Measurements from ENCODE around the gene NTM. TPM values are rescaled to one million over a fixed set of nuclear protein-coding genes. Genes with fewer than 3 reads are reported as not detected.

Gene NTM
- total RNA-seq, 1 experiment from 2014 or later, result not detected

DNA sequence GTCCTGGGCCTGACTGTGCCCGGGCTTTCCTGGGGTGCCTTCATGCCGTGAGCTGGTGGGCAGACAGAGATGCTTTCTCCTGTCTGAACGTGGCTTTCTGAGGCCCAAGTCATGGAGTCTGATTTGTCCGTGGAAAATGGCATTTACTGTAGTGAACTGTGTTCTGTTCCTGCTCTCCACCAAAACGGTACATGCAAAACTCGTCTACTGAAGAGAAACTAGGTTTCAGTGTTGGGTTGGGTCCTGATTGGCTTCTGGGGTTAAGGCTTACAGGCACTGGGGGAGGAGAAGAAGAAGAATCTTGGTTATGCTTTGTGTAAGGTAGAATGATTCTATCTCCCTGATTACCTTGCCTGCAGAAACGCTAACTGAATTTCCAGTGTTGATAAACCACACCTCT is 541.7 kb downstream of the NTM start:
- no peak overlapping the region for H3K27ac ChIP-seq (ENCODE audit: low read depth, low read length)
- POLR2A ChIA-PET, result no interaction called here
- no peaks in the 10 kb centered on the region for H3K36me3 ChIP-seq (ENCODE audit: control insufficient read depth in 1 of 2, insufficient read depth in 2 of 2, low read length in 2 of 2)
- no peak overlapping the region for H3K9ac ChIP-seq (ENCODE audit: low read length)
- no peak for ATAC-seq
- H3K9me3 ChIP-seq (ENCODE audit: control insufficient read depth in 1 of 2, insufficient read depth in 1 of 2, low read depth in 1 of 2, low read length in 2 of 2), result peaks cover 0 to 12% of the 10 kb centered on the region in 2 experiments; a peak in 1 of 4 replicates
- no peak overlapping the region for H2AFZ ChIP-seq (ENCODE audit: low read depth, low read length, poor library complexity, severe bottlenecking)
- no peak for TF ChIP-seq CBX3 (IDR thresholded peaks at IDR 0.05; ENCODE audit: low read depth)
- TF ChIP-seq, protein P1, sequence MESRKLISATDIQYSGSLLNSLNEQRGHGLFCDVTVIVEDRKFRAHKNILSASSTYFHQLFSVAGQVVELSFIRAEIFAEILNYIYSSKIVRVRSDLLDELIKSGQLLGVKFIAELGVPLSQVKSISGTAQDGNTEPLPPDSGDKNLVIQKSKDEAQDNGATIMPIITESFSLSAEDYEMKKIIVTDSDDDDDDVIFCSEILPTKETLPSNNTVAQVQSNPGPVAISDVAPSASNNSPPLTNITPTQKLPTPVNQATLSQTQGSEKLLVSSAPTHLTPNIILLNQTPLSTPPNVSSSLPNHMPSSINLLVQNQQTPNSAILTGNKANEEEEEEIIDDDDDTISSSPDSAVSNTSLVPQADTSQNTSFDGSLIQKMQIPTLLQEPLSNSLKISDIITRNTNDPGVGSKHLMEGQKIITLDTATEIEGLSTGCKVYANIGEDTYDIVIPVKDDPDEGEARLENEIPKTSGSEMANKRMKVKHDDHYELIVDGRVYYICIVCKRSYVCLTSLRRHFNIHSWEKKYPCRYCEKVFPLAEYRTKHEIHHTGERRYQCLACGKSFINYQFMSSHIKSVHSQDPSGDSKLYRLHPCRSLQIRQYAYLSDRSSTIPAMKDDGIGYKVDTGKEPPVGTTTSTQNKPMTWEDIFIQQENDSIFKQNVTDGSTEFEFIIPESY (IDR thresholded peaks at IDR 0.05; ENCODE audit: extremely low read depth, insufficient replicate concordance, low read length), result no peak
- no peak for TF ChIP-seq ELF1 (IDR thresholded peaks at IDR 0.05; ENCODE audit: borderline replicate concordance, low read depth)
- TF ChIP-seq SIN3A (IDR thresholded peaks at IDR 0.05; ENCODE audit: low read depth), result no peak
- TF ChIP-seq YY1 (IDR thresholded peaks at IDR 0.05; ENCODE audit: extremely low read depth, insufficient replicate concordance, low read depth, low read length), result no peak
- no peak for TF ChIP-seq EGR1 (IDR thresholded peaks at IDR 0.05; ENCODE audit: low read depth)
- CTCF ChIA-PET, result no interaction called here
- H3K79me2 ChIP-seq (ENCODE audit: insufficient read depth, low read length), result no peaks in the 10 kb centered on the region
- no peak for DNase-seq (ENCODE audit: low read depth, low spot score)
- no peak overlapping the region for H3K4me2 ChIP-seq (ENCODE audit: low read length)
- H3K4me1 ChIP-seq (ENCODE audit: control insufficient read depth in 1 of 2, insufficient read depth in 2 of 2, low read length in 2 of 2), result no peaks in the 10 kb centered on the region
- BruUV-seq (replicated peaks), result no TSS peak
- H3K27me3 ChIP-seq (ENCODE audit: insufficient read depth, low read length), result no peaks in the 10 kb centered on the region
- H4K20me1 ChIP-seq (ENCODE audit: insufficient read depth), result no peaks in the 10 kb centered on the region
- intact Hi-C loops (cut with micrococcal nuclease), result no loop called here
- RAD21 ChIA-PET (ENCODE audit: low non-redundant PET in 1 of 2, low total read pairs in 2 of 2, uncharacterized antibody in 2 of 2, unreplicated experiment in 2 of 2), result no interaction called here
- no peaks in the 10 kb centered on the region for H3K9me2 ChIP-seq (ENCODE audit: insufficient read depth)
- H3K4me3 ChIP-seq (replicated peaks in 1 of 2; ENCODE audit: low read depth in 1 of 2, low read length in 2 of 2), result no peak overlapping the region

DNA sequence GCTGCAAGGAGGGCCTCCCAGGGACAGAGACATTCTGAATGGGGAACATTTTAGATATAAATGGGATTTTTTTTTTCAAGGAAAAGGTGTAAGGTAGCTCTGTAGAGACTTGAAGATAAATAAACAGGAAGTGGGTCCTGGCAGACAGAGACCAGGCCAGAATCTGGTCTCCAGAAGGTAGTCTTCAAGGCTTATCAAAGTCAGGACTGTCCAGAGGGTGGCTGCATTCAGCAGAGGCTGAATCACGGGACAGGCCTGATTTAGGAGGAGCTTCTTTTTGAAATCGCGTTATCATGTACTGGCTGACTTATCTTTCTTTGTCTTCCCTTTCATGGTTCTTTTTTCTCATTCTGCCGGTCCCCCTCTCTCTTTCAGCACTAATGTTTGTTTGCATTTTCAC is 542.9 kb downstream of the NTM start:
- RAD21 ChIA-PET (ENCODE audit: low non-redundant PET in 1 of 2, low total read pairs in 2 of 2, uncharacterized antibody in 2 of 2, unreplicated experiment in 2 of 2), result no interaction called here
- TF ChIP-seq ZNF274 (IDR thresholded peaks at IDR 0.05; ENCODE audit: low read depth, low read length), result no peak
- TF ChIP-seq, protein P2, sequence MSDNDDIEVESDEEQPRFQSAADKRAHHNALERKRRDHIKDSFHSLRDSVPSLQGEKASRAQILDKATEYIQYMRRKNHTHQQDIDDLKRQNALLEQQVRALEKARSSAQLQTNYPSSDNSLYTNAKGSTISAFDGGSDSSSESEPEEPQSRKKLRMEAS (IDR thresholded peaks at IDR 0.05), result no peak
- TF ChIP-seq ELF1 (IDR thresholded peaks at IDR 0.05; ENCODE audit: borderline replicate concordance, low read depth), result no peak
- TF ChIP-seq SIN3A (IDR thresholded peaks at IDR 0.05; ENCODE audit: low read depth), result no peak
- TF ChIP-seq, protein P3, sequence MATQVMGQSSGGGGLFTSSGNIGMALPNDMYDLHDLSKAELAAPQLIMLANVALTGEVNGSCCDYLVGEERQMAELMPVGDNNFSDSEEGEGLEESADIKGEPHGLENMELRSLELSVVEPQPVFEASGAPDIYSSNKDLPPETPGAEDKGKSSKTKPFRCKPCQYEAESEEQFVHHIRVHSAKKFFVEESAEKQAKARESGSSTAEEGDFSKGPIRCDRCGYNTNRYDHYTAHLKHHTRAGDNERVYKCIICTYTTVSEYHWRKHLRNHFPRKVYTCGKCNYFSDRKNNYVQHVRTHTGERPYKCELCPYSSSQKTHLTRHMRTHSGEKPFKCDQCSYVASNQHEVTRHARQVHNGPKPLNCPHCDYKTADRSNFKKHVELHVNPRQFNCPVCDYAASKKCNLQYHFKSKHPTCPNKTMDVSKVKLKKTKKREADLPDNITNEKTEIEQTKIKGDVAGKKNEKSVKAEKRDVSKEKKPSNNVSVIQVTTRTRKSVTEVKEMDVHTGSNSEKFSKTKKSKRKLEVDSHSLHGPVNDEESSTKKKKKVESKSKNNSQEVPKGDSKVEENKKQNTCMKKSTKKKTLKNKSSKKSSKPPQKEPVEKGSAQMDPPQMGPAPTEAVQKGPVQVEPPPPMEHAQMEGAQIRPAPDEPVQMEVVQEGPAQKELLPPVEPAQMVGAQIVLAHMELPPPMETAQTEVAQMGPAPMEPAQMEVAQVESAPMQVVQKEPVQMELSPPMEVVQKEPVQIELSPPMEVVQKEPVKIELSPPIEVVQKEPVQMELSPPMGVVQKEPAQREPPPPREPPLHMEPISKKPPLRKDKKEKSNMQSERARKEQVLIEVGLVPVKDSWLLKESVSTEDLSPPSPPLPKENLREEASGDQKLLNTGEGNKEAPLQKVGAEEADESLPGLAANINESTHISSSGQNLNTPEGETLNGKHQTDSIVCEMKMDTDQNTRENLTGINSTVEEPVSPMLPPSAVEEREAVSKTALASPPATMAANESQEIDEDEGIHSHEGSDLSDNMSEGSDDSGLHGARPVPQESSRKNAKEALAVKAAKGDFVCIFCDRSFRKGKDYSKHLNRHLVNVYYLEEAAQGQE (IDR thresholded peaks at IDR 0.05; ENCODE audit: low read depth), result no peak
- no peak for TF ChIP-seq EGR1 (IDR thresholded peaks at IDR 0.05; ENCODE audit: low read depth)
- no peak for TF ChIP-seq SP1 (IDR thresholded peaks at IDR 0.05; ENCODE audit: low read depth)
- no peak for TF ChIP-seq EZH2phosphoT487 (IDR thresholded peaks at IDR 0.05; ENCODE audit: borderline replicate concordance)
- no peaks in the 10 kb centered on the region for H3K36me3 ChIP-seq (ENCODE audit: control insufficient read depth in 1 of 2, insufficient read depth in 2 of 2, low read length in 2 of 2)
- H3K27ac ChIP-seq (ENCODE audit: low read depth, low read length), result no peak overlapping the region
- no peaks in the 10 kb centered on the region for H3K27me3 ChIP-seq (ENCODE audit: insufficient read depth, low read length)
- peaks cover 0 to 12% of the 10 kb centered on the region in 2 experiments; a peak in 2 of 4 replicates for H3K9me3 ChIP-seq (ENCODE audit: control insufficient read depth in 1 of 2, insufficient read depth in 1 of 2, low read depth in 1 of 2, low read length in 2 of 2)
- intact Hi-C loops (cut with micrococcal nuclease), result no loop called here
- DNase-seq (ENCODE audit: low read depth, low spot score), result no peak
- H3K9me2 ChIP-seq (ENCODE audit: insufficient read depth), result no peaks in the 10 kb centered on the region
- no peak overlapping the region for H2AFZ ChIP-seq (ENCODE audit: low read depth, low read length, poor library complexity, severe bottlenecking)
- H4K20me1 ChIP-seq (ENCODE audit: insufficient read depth), result no peaks in the 10 kb centered on the region
- H3K4me1 ChIP-seq (ENCODE audit: control insufficient read depth in 1 of 2, insufficient read depth in 2 of 2, low read length in 2 of 2), result no peaks in the 10 kb centered on the region
- no peak overlapping the region for H3K4me2 ChIP-seq (ENCODE audit: low read length)
- no TSS peak for BruUV-seq (replicated peaks)
- CTCF ChIA-PET, result no interaction called here
- no peak overlapping the region for H3K4me3 ChIP-seq (replicated peaks in 1 of 2; ENCODE audit: low read depth in 1 of 2, low read length in 2 of 2)
- POLR2A ChIA-PET, result no interaction called here
- no peaks in the 10 kb centered on the region for H3K79me2 ChIP-seq (ENCODE audit: insufficient read depth, low read length)
- H3K9ac ChIP-seq (ENCODE audit: low read length), result no peak overlapping the region
- no peak for ATAC-seq

All from HCT116 (cell line).